GM18909 (cell line): ENCODE measurements around the gene ARHGAP30.
A peak's percentile ranks its signal among the peaks of the same experiment; 100 is the strongest.
"Not testable (repeated sequence)": the region's sequence is repeated elsewhere in the genome, so short reads cannot be mapped to it uniquely, and the experiment has no call there.

Experiments
- ATAC-seq: cut with Tn5 transposase; IDR thresholded peaks from one replicate; pipeline ENCODE4 v1.9.1; 2021; ENCODE audit warnings: mild to moderate bottlenecking; ENCODE audit not compliant: unreplicated experiment, poor library complexity

Gene ARHGAP30

DNA sequence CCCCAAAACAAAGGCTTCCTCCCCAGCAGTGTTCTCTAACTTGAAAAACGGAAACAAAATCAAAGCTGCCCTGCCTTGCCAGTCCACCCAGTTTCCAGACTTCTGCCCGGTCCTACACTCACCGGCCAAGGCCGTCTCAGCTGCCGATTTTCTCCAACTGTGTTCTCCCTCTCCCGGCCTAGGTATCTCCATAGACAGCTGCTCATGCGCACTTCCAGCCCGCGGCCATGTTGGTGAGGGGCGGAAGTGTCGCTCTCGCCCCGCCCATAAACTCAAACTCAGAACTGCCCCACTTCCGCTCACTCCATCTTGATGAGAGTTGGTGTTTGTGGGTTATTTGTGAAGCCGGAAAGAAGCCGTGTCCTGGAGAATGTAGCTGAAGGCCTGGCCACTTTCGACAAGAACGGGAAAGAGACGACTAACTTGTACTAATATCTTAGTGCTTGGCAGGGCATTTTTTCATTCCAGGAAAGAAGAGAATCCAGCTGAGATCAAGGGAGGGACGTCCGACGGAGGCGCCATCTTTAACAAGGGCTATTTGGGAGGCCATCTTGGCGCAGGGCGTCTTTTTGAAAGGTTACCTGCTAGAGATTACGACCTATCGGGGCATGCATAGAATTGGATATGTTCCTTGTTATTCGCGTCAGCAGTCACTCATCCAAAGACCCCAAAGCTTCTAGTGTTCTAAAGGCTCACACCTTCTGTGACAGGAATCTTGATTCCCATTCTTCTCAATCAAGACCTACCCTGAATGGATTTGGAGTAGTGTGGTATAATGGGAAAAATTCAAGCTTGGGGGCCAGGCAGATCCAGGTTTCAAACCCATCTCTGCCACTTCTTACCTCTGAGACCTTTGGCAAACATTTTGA, 23.7 kb downstream of the ARHGAP30 start, which contains the start of gene USF1:
Gene USF1, minus strand, starts transcription at position 242 of the 869 bp plus-strand sequence. CDS start 2,702 bp downstream, outside the sequence.
- ATAC-seq = peak; percentile 68

DNA sequence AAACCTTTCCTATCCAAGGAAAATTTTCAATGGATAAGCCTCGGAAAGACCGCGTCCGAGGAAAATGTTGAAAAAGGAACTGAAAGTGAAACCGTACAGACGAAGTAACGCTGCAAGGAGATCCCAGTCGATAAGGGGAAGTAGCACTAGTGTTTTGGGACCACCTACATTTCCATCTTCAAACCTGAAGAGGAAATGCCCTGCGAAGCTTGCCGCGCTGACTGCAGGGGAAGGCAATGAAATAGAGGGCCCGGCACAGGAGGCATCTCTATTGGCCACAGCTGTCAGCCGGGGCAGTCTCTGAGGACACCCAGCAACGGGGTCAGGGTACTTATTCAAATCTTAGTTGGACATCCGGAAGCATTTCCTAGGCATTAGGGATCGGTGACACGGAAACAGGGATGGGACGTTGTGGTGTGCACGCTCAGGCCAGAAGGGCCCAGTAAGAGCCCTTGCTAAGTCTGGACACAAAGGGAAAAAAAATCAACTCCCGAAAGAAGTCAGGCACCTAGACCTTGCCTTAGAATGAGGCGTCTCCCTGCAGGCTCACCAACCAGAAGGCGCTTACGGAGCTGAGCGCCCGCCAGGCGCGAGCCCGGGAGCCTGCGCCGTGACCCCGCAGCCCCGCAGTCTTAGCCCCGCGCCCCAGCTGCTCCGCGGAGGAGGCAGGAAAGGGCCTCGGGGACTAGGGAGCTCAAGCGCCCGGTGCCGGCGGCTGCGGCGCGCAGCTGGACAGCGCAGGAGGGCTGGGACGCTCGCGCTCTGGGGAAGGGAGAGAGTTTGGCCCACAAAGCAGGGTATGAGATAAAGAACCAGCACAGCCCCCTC, 24.6 kb downstream of the ARHGAP30 start:
- ATAC-seq = peak; percentile 55

DNA sequence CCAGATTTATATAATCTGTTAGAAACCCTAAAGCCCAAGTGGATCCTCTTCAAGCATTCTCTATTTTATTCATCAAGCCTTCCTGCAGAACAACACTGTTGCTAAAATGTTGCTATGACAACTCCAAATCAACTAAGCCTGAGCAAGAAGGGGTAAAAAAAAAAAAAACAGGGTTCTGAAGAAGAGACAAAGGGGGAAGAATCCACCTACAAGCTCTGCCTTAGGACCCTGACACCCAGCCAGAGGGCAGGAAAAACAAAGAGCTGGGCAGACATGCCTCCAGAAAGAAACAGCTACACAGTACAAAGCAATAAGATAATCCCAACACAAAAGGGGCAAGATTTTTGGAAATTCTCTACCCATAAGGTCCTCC, 25.2 kb downstream of the ARHGAP30 start:
- ATAC-seq = no peak

DNA sequence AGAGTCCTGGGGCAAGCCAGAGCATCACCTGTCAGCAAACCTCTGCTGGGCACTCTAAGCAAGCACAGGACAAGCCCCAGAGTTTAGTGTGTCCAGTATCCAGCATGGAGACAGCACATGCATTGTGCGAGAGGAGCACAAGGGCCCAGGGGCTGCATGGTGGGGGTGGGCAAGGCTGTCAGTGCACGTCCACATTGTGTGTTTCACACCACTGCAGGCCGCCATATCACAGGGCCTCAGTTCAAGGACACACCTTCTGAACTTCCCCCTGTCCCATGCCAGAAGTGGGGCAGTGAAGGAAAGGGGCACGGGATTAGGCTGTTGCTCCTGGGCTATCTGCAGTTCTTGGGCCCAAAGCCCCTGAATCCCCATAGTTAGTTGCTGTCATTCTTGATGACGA, 30.1 kb downstream of the ARHGAP30 start:
- ATAC-seq = no peak

DNA sequence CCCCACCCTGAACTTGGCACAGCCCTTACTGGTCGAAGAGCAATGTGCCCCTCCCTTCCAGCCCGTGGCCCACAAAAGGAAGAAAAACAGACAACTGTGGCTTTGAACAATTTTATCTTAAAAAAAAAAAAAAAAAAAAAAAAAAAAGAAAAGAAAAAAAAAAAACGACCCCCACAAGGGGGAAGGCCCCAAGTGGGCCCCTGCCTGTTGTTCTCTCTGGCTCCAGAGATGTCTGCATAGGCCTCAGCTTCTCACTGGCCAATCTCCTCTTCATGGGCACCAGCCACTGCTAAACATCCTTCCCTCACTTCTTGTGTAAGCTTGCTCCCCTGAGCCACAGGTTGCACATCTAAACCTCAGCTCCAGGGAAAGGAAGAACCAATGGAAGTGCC, 30.5 kb downstream of the ARHGAP30 start:
- ATAC-seq = no peak

DNA sequence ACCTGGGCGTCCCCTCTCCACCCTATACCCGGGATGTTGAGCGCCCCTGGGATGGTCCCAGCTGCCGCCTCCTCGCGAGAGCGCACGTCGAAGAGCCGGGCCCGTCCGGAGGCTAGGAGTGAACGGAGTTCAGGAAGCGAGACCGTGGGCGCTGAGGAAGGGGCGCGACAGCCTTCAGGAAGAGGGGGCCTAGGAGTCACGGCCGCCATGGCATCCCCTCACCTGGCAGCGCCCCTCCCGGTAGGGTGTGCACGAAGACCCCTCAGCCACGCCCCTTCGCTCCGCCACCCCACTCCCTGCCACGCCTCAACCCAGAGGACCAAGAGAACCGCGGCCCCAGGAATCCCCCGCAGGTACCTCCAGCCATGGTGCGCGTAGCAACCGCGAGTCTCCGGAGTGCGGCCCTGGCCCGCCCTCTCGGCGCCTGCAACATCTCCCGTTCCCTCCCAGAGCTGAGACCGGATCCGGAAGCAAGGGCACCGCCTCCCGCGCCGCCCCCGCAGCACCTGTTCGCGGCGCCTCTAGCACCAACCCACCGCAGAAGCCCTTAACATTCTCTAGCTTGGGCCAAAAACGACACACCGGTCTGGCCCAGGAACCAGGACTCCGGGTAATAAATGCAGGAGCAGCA, 31.1 kb downstream of the ARHGAP30 start, which contains the start of gene TSTD1:
Gene TSTD1, minus strand, starts transcription at position 442 of the 631 bp plus-strand sequence. Its CDS starts 75 bp downstream, at position 367.
- peak; percentile 88 for ATAC-seq

DNA sequence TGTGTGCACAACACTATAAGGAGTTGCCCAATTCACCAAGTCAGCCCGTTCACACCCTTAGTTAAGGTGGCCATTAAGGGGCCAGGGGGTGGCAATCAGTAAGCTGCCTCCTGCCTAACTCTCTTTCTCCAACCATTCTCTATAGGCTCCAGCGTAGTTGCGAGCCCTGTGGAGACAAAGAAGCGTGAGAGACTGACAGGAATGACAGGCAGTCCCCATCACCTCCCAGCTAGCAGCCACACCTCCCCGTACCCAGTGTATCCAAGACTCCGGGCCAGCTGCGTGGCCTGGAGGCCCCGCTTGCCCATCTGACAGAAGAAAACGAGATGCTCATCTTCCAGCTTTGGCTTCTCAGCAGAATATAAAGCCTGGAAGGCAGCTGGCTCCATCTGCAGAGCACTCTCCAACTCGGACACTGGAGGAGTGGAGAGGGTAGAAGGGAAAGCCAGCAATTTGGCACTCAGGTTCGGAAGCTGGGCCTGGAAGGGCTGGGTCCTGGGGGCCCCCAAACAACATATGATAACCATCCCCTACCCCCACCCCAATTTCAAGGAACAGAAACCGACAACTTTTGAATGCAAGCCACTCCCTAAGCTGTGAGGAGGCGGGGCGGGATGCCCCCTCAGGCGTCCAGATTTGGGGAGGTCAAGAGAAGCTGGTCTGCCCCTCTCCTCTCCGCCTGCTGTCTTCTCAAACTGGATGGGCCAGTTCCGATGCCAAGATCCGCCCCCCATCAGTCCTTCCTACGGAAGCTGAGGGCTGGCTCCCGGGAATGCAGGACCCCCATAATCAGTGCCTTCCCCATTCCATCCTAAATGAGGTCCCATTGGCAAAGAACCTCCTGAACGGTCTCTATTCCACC, 31.8 kb downstream of the ARHGAP30 start:
- ATAC-seq = no peak

DNA sequence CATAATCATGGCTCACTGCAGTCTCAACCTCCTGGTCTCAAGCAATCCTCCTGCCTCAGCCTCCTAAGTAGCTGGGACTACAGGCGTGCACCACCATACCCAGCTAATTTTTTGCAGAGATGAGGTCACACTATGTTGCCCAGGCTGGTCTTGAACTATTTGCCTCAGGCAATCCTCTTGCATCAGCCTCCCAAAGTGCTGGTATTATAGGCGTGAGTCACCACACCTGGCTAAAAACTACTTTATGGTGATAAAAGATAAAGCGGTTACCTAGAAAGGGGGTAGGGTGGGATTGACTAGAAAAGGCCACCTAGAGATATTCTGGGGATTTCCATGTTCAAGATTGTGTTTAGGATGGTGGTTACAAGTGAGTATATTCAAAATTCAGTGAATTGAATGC, 35.9 kb downstream of the ARHGAP30 start:
- no peak for ATAC-seq

DNA sequence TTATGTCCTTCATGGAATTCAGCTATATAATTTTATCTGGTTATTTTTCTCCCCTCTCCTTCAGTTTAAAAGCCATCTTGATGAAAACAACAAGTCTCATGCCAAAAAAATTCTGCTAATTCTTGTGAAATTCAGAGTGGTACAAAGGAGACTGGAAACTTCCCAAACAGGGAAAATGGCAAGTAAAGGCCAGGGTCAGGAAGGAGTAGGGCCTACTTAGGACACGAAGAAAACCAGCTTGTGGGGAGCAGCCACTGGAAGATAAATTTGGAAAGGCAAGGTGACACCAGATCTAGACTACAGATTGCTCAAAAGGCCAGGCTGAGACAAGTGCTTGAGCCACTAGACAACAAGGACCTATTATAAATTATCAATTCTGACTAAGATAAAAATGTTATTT, 37.3 kb downstream of the ARHGAP30 start:
- no peak for ATAC-seq

DNA sequence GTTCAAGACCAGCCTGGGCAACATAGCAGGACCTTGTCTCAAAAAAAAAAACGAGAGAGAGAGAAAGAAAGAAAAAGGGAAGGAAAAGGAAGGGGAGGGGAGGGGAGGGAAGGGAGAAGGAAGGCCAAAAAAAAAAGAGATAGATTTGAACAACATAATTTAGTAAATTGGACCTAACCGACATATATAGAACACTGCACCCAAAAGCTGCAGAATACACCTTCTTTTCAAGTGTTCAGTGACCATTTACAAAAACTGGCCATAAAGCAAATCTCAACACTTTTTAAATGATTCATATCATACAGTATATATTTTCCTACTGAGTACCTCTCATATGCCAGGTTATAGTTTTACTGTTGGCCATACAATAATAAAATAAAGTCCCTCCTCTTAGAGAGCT, 37.8 kb downstream of the ARHGAP30 start:
- ATAC-seq = no peak

DNA sequence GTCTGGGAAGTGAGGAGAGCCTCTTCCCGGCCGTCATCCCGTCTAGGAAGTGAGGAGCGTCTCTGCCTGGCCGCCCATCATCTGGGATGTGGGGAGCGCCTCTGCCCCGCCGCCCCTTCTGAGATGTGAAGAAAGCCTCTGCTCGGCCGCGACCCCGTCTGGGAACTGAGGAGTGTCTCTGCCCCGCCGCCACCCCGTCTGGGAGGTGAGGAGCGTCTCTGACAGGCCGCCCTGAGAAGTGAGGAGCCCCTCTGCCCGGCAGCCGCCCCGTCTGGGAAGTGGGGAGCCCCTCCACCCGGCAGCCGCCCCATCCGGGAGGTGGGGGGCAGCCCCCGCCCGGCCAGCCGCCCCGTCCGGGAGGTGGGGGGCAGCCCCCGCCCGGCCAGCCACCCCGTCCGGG, 40.2 kb downstream of the ARHGAP30 start:
- ATAC-seq = not testable (repeated sequence)

DNA sequence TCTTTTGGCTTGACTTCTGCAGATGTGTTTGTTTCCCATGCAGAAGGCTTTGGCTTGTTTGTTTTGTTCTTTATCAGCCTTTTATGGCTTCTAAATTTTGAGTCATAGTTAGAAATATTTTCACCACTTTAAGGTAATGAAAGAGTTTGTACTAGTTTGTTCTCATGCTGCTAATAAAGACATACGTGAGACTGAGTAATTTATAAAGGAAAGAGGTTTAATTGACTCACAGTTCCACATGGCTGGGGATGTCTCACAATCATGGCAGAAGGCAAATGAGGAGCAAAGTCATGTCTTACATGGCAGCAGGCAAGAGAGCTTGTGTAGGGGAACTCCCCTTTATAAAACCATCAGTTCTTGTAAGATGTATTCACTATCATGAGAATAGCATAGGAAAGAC, 42.7 kb downstream of the ARHGAP30 start:
- not testable (repeated sequence) for ATAC-seq

DNA sequence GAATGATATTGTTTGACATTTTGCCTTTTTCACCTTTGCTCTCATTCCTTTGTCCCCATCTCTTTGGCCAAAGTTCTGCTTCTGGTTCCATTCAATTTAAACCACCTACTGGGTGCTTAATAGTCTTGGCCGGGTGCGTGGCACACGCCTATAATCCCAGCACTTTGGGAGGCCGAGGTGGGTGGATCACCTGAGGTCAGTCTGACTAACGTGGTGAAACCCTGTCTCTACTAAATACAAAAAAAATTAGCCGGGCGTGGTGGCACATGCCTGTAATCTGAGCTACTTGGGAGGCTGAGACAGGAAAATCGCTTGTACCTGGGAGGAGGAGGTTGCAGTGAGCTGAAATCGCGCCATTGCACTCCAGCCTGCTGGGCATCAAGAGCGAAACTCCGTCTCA, 47.3 kb downstream of the ARHGAP30 start:
- not testable (repeated sequence) for ATAC-seq

DNA sequence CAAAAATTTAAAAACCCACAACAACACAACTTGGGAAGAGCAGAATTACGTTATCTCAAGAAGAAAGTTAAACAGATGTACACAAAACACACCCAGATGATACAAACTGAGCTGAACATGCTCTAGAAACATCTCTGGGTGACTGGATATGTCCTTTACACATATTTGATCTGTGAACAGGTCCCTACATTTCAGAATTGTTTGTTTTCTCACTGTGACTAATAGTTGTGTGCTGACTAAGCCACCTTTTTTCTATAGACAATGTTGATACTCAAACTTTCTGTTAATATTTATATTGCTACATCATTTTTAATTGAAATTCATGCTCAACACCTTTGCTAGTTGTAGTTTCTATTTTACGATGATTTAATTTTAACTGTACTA, 47.7 kb downstream of the ARHGAP30 start:
- no peak for ATAC-seq

DNA sequence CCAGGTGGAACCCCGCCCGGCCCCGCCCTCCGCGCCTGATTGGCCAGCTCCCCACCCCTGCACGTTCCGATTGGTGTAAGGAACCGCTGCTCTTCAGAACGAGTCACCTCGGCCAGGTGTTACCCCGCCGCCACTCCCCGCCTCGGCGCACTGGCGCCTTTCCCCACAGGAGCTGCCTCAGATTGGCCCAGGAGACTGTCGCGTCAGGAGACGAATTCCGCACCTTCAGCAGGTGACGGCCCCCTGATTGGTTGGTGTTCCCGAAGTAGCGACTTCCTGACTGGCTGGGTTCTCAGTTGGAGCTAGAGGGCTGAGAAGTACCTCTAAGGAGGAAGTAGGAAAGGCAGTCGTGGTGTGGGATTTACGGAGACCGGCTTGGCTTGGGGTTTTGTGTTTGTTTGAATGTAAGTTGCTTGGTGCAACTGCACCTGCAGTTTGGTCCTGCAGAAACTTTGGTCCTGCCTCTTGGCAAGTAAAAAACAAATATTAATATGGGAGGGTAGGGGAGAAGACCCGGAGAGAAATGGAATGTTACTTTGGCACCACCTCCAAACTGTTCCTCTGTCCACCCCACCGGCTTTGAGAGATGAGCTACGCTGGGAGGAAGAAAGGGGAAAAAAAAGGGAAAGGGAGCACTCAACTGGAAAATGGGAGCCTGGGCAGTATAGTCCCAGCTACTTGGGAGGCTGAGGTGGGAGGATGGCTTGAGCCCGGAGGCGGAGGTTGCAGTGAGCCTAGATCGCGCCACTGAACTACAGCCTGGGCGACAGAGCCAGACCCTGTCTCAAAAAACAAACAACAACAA, 48.3 kb downstream of the ARHGAP30 start:
- ATAC-seq = peak; percentile 90

DNA sequence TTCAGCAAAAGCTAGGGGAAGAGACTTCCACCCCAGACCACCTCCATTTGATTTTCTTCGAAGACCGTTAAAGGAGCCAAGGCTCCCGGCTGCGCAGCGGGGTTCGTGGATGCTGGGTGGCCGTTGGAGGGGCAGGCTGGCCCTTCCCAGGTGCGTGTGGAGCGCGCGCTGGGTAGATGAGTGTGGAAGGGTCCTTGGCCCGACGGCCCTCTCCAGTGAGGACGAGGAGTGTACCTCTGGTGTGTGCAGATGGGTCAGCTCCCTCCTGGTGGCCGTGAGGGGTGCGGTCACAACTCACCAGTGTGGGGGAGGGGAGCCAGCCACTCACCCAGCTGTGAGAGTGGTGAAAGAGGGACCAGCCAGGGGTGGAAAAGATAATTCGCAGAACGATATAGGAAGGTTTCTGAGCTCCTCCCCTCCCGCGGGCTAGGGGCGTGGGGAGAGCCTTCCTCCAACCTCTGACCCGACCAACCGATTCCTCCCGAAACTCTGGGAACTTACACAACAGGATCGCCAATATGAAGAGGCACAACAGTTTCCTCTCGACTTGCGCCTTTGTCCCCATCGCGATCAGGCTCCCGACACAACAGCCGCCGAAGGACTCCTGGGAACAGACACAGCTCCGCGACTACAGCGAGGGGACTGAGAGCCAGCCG, 49.1 kb downstream of the ARHGAP30 start, which contains the start of gene F11R:
Gene F11R, minus strand, starts transcription at position 644 of the 656 bp plus-strand sequence. Its CDS starts 79 bp downstream, at position 565.
- peak; percentile 46 for ATAC-seq

DNA sequence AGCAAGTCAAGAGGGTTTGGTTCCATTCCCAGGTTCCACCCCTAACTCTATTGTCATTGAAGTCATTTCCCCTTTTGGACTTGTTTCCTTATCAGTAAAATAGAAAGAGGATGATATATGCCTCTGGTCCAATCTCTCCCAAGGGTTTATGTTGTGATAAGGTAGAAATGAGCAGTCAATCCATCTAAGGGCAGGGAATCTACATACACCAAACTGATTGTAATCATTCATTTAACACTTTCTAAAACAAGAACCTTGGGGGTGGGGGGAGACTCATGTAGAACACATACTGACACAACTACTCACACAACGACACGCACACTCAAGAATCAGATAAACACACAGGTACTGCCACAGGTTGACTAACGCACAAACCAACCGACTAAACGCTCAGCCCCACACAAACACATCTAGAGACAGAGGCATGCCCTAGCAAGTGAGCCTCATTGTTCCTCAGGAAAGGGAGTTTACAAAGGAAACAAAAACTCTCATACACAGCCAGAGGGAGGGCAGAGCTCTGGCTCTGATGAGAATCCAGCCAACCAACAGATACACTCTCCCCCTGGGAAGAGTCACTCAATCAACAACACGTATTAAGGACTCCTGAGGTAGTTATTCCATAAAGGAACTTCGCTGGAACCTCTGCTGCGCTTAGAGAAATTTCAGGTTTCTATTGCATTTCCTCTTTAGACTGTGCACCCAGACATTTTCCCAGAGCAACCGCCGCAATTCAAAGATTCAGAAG, 49.8 kb downstream of the ARHGAP30 start:
- no peak for ATAC-seq
